ENCODE data around the gene CDH22. TPM values are rescaled to one million over a fixed set of nuclear protein-coding genes. Genes with fewer than 3 reads are reported as not detected.
A peak's percentile ranks its signal among the peaks of the same experiment; 100 is the strongest.

The CDH22 gene
- total RNA-seq, 2 donors from 2014 or later = 0.07 TPM; not detected in 1

- H3K9me3 Mint-ChIP-seq = no peaks in the 10 kb centered on the region
Measured at GRCh38 chr20:46347841-46348803, 39.8 kb upstream of the CDH22 start.

GRCh38 chr20:46346770-46347169, 38.5 kb upstream of the CDH22 start:
- DNase-seq (ENCODE audit: low spot score in 2 of 2) = no peak
- ATAC-seq = no peak
- H3K27ac Mint-ChIP-seq = no peak overlapping the region
- peaks cover 0 to 4% of the 10 kb centered on the region in 2 donors for H3K36me3 Mint-ChIP-seq
- H3K9me3 Mint-ChIP-seq = no peaks in the 10 kb centered on the region

More at GRCh38 chr20:46347841-46348803, 39.8 kb upstream of the CDH22 start:
- Mint-ChIP-seq H3K27ac (no peak overlapping the region), H3K36me3 (peaks cover 0 to 4% of the 10 kb centered on the region in 2 donors)
- ATAC-seq = no peak
- no peak for DNase-seq (ENCODE audit: low spot score in 2 of 2)

DNA sequence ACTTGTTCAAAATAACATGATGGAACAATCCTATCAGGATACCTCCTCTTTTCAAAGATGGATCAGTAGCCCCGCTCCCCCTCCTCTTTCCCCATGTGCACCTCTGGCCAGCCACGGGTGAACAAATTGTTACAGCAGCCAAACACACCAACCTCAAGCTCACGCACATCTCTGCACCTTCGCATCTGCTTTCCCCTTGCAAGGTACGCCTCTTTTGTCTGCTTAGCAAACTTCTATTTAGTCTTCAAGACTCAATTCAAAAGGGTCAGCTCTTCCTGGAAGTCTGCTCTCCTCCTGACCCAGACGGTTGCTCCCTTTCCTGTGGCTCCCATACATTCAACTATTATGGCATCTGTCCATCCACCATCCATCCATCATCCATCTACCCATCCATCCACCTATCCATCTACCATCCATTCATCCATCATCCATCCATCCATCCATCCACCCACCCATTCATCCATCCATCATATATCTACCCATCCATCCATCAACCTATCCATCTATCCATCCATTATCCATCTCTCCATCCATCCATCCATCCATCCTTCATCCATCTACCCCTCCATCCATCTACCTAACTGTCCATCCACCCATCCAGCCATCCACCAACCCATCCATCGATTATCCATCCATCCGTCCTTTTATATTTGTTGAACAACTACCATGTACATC, 36.3 kb upstream of the CDH22 start:
- DNase-seq (ENCODE audit: low spot score in 2 of 2) = no peak
- H3K27ac Mint-ChIP-seq = no peak overlapping the region
- no peaks in the 10 kb centered on the region for H3K36me3 Mint-ChIP-seq
- no peak for ATAC-seq
- no peaks in the 10 kb centered on the region for H3K9me3 Mint-ChIP-seq

DNA sequence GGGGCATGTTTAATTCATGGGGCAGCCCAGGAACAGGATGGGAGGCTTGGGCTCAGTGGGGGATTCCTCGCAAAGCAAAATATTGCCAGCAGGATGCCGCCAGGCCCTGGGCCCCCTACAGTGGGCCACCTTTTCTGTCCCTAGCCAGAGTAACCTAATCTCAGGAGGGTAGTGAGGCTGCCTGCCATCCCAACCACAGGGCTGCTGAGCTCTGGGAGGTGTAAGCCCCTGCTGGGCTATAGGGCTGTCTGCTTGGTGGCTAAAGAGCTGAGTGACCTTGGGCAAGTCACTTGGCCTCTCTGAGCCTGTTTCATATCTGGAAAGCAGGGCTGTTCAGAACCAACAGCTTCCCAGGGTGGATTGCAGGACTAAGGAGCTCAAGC, 35.7 kb upstream of the CDH22 start:
- ATAC-seq = no peak
- Mint-ChIP-seq H3K9me3 (no peaks in the 10 kb centered on the region), H3K27ac (no peak overlapping the region), H3K36me3 (no peaks in the 10 kb centered on the region)
- no peak for DNase-seq (ENCODE audit: low spot score in 2 of 2)

- ATAC-seq (peak; percentile 18 to 45), DNase-seq (ENCODE audit: low spot score in 2 of 2) (no peak)
- H3K27ac Mint-ChIP-seq = peak overlapping the region in 1 of 2 donors; percentile 80
Measured at GRCh38 chr20:46343348-46343974, 35.2 kb upstream of the CDH22 start.

GRCh38 chr20:46342451-46343347, 34.4 kb upstream of the CDH22 start:
- H3K27ac Mint-ChIP-seq = peak overlapping the region in 1 of 2 donors; percentile 80
- peak in 1 of 2 donors; percentile 61 for ATAC-seq
- H3K9me3 Mint-ChIP-seq = no peaks in the 10 kb centered on the region
- no peaks in the 10 kb centered on the region for H3K36me3 Mint-ChIP-seq
- DNase-seq (ENCODE audit: low spot score in 2 of 2) = no peak

More at GRCh38 chr20:46343348-46343974, 35.2 kb upstream of the CDH22 start:
- H3K36me3 Mint-ChIP-seq = no peaks in the 10 kb centered on the region
- H3K9me3 Mint-ChIP-seq = no peaks in the 10 kb centered on the region

GRCh38 chr20:46342010-46342378, 33.7 kb upstream of the CDH22 start:
- Mint-ChIP-seq H3K27ac (no peak overlapping the region), H3K9me3 (no peaks in the 10 kb centered on the region), H3K36me3 (no peaks in the 10 kb centered on the region)
- no peak for DNase-seq (ENCODE audit: low spot score in 2 of 2)
- no peak for ATAC-seq

DNA sequence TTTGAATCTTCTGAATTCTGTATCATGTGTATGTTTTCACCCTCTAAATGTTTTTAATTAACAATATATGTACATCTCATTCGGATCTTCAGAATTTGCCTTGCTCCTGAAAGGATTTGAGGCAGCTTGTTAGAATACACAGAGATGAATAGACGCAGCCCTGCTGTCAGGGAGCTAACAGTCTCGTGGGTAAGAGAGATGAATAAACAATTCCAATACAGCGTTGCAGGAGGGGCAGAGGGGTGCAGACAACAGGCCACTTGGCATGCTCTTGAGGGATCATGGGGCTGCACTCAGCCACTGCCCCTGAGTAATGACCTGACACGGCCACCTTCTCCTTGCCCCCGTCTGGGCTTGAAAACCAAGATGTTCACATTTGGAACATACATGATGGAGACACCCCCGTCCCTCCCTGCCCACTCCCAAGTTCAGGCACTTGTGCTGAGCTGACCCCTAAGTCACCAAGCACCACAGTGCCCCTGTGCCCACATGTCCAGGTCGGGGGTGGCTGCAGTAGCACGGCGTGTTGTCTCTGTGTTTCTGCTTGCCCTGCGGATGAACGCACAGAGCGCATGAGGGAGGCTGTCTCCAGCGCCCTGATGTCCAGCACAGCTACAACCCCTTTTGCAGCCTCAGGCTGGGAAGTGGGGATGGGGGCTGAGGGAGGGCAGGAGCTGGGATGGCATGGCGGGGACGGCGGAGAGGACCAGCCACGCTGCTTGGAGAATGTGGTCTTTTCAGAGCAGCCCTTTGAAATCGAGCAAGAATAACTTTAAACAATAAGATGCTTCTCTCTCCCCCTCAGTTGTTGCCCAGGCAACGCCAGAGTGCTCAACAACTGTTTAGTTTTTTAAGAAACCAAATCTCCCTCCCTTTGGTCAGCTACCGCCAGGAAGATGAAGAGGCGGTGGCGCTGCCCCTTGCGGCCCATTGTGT, 33.0 kb upstream of the CDH22 start:
- ATAC-seq = peak in 1 of 2 donors; percentile 18
- Mint-ChIP-seq H3K27ac (no peak overlapping the region), H3K9me3 (no peaks in the 10 kb centered on the region), H3K36me3 (no peaks in the 10 kb centered on the region)
- no peak for DNase-seq (ENCODE audit: low spot score in 2 of 2)

DNA sequence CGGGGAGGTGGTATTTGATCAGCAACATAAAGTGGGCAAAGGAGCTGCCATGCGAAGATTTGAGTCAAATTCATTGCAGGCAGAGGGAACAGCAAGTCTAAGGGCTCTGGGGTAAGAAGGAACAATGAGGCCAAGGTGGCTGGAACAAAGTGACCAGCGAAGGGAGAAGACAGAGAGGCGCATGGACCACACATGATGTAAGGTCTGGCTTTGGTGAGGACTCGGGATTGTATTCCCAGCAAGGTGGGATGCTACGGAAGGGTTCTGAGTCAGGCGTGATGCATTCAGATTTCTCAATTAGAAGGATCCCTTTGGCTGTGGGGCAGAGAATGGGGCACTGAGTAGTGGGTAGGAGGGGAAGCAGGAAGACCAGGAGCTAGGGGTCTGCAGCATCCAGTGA, 30.7 kb upstream of the CDH22 start:
- ATAC-seq = no peak
- no peaks in the 10 kb centered on the region for H3K9me3 Mint-ChIP-seq
- H3K27ac Mint-ChIP-seq = no peak overlapping the region
- H3K36me3 Mint-ChIP-seq = no peaks in the 10 kb centered on the region
- no peak for DNase-seq (ENCODE audit: low spot score in 2 of 2)

- DNase-seq (ENCODE audit: low spot score in 2 of 2) (no peak), ATAC-seq (no peak)
- no peak overlapping the region for H3K27ac Mint-ChIP-seq
- no peaks in the 10 kb centered on the region for H3K9me3 Mint-ChIP-seq
- no peaks in the 10 kb centered on the region for H3K36me3 Mint-ChIP-seq
Measured at GRCh38 chr20:46336735-46337134, 28.4 kb upstream of the CDH22 start.

DNA sequence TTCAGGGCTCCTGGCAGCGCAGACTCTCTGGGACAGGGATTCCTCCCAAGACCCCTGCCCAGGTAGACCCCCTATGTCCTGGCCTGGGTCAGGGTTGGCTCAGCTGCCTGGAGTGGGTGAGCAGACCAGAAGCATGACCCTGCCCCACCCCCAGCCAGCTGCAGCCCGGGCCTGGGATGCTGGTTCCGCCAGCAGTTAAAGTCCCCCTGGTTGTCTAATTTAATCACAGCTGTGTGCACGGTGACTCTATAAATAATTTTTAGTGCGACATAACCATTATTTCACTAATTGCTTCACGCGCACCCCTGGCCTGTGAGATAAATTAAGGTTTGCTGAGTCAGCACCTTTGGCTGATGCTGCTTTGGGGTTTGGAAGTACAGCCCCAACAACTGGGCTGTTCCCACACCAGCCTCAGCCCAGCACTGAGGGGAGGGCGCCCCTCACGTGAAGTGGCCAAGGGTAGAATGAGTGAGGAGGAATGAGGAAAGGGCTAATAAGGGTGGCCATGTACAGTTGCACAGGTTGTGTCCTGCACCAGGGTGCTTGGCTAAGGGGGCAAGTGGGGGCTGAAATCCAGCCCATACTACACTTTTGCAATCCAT, 26.1 kb upstream of the CDH22 start:
- Mint-ChIP-seq H3K36me3 (no peaks in the 10 kb centered on the region), H3K27ac (no peak overlapping the region), H3K9me3 (no peaks in the 10 kb centered on the region)
- DNase-seq (ENCODE audit: low spot score in 2 of 2) = no peak
- no peak for ATAC-seq

DNA sequence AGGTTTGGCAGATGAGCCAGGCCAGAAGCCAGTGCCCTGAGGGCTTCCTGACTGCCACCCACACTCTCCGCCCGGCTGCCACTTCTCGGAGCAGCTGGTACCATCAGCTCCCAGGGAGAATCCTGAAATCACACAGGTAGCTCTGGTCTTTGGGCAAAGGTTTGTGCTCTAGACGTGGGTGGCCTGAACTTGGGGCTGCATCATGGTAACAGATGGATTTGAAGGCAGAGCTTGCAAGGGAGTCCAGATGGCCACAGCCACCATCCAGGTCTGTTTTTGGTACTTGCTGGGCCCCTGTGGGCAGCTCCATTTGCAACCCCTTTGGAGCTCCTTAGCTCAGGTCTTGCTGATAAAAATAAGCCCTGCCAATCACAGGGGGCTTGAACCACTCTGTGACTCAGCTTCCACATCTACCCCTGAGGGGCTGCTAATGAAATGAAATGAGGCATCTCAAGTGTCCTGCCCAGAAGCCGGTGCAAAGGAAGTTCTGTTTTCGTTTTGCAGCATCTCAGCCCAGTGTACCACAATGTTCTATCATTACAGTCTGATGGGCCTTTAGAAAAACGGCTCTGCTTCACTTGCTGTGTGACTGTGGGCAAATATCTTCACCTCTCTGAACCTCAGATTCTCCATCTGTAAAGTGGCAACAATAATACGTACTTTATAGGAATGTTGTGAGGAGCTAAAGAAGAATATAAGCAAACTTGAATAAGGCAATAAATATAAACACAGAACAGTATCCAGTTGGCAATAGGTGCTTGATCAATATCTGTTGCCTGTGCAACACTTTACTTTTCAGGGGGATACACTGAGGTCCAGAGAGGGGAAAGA, 25.1 kb upstream of the CDH22 start:
- H3K36me3 Mint-ChIP-seq = no peaks in the 10 kb centered on the region
- no peak overlapping the region for H3K27ac Mint-ChIP-seq
- H3K9me3 Mint-ChIP-seq = no peaks in the 10 kb centered on the region
- DNase-seq (ENCODE audit: low spot score in 2 of 2) (no peak), ATAC-seq (no peak)

DNA sequence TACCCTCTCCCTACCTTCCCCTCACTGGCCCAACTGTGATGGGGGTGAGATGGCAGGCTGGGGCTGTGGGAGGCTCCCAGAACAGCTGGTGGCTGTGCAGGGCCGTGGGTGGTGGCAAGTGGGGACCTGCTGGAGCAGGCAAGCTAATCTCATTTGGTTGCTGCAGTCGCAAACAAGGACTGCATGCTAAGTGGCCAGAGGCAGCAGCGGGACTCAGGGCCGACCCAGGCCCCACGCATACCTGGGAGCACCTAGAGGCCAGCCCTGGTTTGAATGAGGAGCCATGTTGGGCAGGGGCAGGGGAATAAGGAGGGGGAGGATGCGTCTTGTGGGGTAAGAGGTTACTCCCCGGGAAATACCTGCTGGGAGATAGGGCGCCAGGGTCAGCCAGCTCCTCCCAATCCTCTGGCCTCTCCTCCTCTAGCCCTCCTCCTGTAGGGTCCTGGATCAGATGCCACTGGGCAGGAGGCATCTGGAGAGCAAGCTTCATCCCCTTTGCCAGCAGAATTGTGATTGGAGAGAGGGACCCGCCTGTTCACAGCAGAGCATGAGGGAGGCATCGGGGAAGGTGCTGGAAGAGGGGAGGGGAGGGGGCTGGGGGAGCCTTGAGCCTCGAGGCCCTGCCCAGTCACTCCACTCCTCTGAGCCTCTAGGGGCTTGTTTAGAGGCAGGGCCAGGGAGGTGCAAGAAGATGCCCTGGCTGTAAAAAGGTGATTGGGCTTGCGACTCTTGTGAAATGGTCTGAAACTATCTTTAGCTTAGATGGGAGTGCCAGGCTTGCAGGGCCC, 24.3 kb upstream of the CDH22 start:
- ATAC-seq = no peak
- Mint-ChIP-seq H3K9me3 (no peaks in the 10 kb centered on the region), H3K36me3 (no peaks in the 10 kb centered on the region)

More for the DNA sequence above, 24.3 kb upstream of the CDH22 start:
- peak overlapping the region in 1 of 2 donors; percentile 22 for H3K27ac Mint-ChIP-seq
- no peak for DNase-seq (ENCODE audit: low spot score in 2 of 2)

Measured in activated naive CD4-positive, alpha-beta T cell treated with anti-CD3 and anti-CD28 coated beads, Interleukin-2, amount 50 U/mL, for 72 hours (primary cell).